ACC112 (cell line): ENCODE measurements around the gene OR5D14.

ENCODE experiments used
- H2AFZ ChIP-seq: fragments of 200-600 bp; sonication (generic); one replicate; pipeline ENCODE4 v1.6.0; 2017; ENCODE audit warnings: antibody characterized with exemption, low read length; ENCODE audit not compliant: unreplicated experiment
- H3K27ac ChIP-seq: fragments of 200-600 bp; sonication (generic); 2 replicates; pipeline ENCODE4 v1.5.1; 2014; ENCODE audit warnings: low read depth, mild to moderate bottlenecking, antibody characterized with exemption, low read length, moderate library complexity
- H3K27me3 ChIP-seq: fragments of 200-600 bp; sonication (generic); 2 replicates; pipeline ENCODE4 v1.6.1; 2014; ENCODE audit warnings: mild to moderate bottlenecking, antibody characterized with exemption, low read length, moderate library complexity, mixed read lengths; ENCODE audit not compliant: insufficient read depth
- H3K36me3 ChIP-seq: fragments of 200-600 bp; sonication (generic); 2 replicates; pipeline ENCODE4 v1.6.1; 2016; ENCODE audit warnings: mild to moderate bottlenecking, antibody characterized with exemption, low read length, moderate library complexity, mixed read lengths; ENCODE audit not compliant: insufficient read depth
- H3K4me1 ChIP-seq: fragments of 200-600 bp; sonication (generic); one replicate; pipeline ENCODE4 v1.6.1; 2016; ENCODE audit warnings: low read length, mixed read lengths; ENCODE audit not compliant: insufficient read depth, unreplicated experiment, control insufficient read depth
- H3K4me3 ChIP-seq: fragments of 200-600 bp; sonication (generic); 2 replicates; pipeline ENCODE4 v1.5.1; 2014; ENCODE audit warnings: mild to moderate bottlenecking, low read depth, low read length
- H3K79me2 ChIP-seq: fragments of 200-600 bp; sonication (generic); one replicate; pipeline ENCODE4 v1.6.0; 2016; ENCODE audit warnings: low read length; ENCODE audit not compliant: control insufficient read depth, unreplicated experiment, insufficient read depth

The OR5D14 gene

DNA sequence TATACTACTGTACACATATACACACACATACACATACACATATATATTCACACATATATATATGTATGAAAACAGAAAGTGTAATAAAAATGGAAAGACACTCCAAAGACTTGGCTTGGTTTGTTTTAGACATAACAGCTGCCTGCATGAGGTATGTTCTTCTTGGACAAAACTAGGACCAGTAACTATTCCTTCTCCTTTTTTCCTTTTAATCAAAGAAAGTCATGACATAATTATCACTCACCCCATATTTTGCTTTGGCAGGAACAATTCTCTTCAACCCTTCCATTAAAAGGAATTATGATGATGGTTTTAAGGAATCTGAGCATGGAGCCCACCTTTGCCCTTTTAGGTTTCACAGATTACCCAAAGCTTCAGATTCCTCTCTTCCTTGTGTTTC, at the start of gene OR5D14:
OR5D14 (plus strand) TSS at position 301 of the 400 bp plus-strand sequence; CDS start at position 301, 0 bp downstream.
- Histone ChIP-seq H3K27ac (no peak within 1 kb of the TSS), H3K27me3 (no peaks in the 10 kb centered on the region), H3K4me1 (no peaks in the 10 kb centered on the region), H3K4me3 (no peak within 1 kb of the TSS), H3K36me3 (no peaks in the 10 kb centered on the region), H2AFZ (no peak within 1 kb of the TSS), H3K79me2 (no peaks in the 10 kb centered on the region)

- Histone ChIP-seq H3K79me2 (no peaks in the 10 kb centered on the region), H3K4me1 (no peaks in the 10 kb centered on the region), H2AFZ (no peak within 1 kb of the TSS), H3K4me3 (no peak within 1 kb of the TSS), H3K27ac (no peak within 1 kb of the TSS), H3K27me3 (no peaks in the 10 kb centered on the region), H3K36me3 (no peaks in the 10 kb centered on the region)
Measured at GRCh38 chr11:55773138-55773537, 22.2 kb upstream of the OR5D14 start, which contains the start of gene OR5D13. Gene OR5D13, plus strand, starts transcription at chr11:55773438. Its CDS starts 0 bp downstream, at chr11:55773438.

DNA sequence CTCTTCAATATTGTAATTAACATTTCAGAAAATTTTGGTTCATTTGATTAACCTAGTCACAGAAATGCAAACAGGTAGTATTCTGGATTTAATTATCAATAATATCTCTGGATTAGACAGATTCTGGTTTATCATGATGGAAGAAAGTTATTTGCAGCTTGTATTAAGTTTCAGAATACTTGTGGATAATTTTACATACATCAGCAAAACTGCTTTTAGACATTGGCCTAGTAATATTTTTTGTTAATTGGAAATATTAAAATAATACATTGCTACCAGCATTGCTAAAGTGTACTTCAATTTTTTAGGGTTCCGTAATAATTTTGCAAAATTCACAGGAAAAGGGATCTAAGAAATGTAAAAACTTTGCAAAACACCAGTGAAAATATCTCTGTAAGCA, 3.8 kb upstream of the OR5D14 start:
- no peaks in the 10 kb centered on the region for H3K36me3 ChIP-seq
- no peak overlapping the region for H3K27ac ChIP-seq
- H2AFZ ChIP-seq: no peak overlapping the region
- no peaks in the 10 kb centered on the region for H3K4me1 ChIP-seq
- no peak overlapping the region for H3K4me3 ChIP-seq
- no peaks in the 10 kb centered on the region for H3K79me2 ChIP-seq
- H3K27me3 ChIP-seq: no peaks in the 10 kb centered on the region

DNA sequence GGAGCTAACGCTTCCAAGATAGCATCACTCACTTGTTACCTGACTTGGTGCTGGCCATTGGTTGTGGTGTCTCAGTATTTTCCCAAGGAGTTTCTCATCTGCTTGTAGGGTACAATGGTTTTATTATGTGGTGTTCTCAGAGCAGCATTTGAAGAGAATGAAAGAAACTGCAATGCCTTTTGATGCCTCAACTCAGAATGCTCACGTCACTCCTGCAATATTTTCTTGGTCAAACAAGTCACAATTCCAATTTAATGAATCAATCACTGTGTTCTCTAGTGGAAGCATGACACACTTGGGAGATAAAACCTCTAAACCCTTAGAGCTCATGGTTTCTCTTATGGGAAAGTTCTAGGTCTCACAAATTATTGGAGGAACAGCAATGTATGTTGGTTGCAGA, 2.0 kb upstream of the OR5D14 start:
- Histone ChIP-seq H3K79me2 (no peaks in the 10 kb centered on the region), H3K4me3 (no peak overlapping the region), H3K27ac (no peak overlapping the region), H3K27me3 (no peaks in the 10 kb centered on the region), H2AFZ (no peak overlapping the region), H3K4me1 (no peaks in the 10 kb centered on the region), H3K36me3 (no peaks in the 10 kb centered on the region)

DNA sequence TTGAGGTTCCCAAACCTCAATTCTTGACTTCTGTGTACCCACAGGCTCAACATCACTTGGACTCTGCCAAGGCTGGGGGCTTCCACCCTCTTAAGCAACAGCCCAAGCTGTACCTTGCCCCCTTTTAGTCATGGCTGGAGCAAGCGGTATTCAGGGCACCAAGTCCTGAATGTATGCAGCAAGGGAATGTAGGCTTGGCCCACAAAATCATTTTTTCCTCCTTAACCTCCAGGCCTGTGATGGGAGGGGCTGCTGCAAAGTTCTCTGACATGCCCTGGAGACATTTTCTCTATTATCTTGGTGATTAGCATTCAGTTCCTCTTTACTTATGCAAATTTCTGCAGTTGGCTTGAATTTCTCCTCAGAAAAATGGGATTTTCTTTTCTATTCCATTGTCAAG, 10.9 kb downstream of the OR5D14 start:
- Histone ChIP-seq H3K27ac (no peak overlapping the region), H3K79me2 (no peaks in the 10 kb centered on the region), H3K36me3 (no peaks in the 10 kb centered on the region), H3K27me3 (no peaks in the 10 kb centered on the region), H3K4me3 (no peak overlapping the region), H2AFZ (no peak overlapping the region), H3K4me1 (no peaks in the 10 kb centered on the region)

GRCh38 chr11:55811067-55811466, 15.7 kb downstream of the OR5D14 start, which contains the start of gene OR5L1:
Gene OR5L1, plus strand, starts transcription at chr11:55811367. Its CDS starts 100 bp downstream, at chr11:55811467.
- Histone ChIP-seq H3K4me1 (no peaks in the 10 kb centered on the region), H3K4me3 (no peak within 1 kb of the TSS), H3K79me2 (no peaks in the 10 kb centered on the region), H3K27me3 (no peaks in the 10 kb centered on the region), H3K27ac (no peak within 1 kb of the TSS), H3K36me3 (no peaks in the 10 kb centered on the region), H2AFZ (no peak within 1 kb of the TSS)

GRCh38 chr11:55819330-55819729, 24.0 kb downstream of the OR5D14 start, which contains the start of gene OR5D18:
Gene OR5D18, plus strand, starts transcription at chr11:55819630. Its CDS starts 0 bp downstream, at chr11:55819630.
- Histone ChIP-seq H3K27me3 (no peaks in the 10 kb centered on the region), H3K4me1 (no peaks in the 10 kb centered on the region), H3K4me3 (no peak within 1 kb of the TSS), H3K36me3 (no peaks in the 10 kb centered on the region), H3K79me2 (no peaks in the 10 kb centered on the region), H3K27ac (no peak within 1 kb of the TSS), H2AFZ (no peak within 1 kb of the TSS)

- Histone ChIP-seq H3K27me3 (no peaks in the 10 kb centered on the region), H3K27ac (no peak within 1 kb of the TSS), H3K79me2 (no peaks in the 10 kb centered on the region), H3K36me3 (no peaks in the 10 kb centered on the region), H2AFZ (no peak within 1 kb of the TSS), H3K4me1 (no peaks in the 10 kb centered on the region), H3K4me3 (no peak within 1 kb of the TSS)
Measured at GRCh38 chr11:55826919-55827318, 31.6 kb downstream of the OR5D14 start, which contains the start of gene OR5L2. Gene OR5L2, plus strand, starts transcription at chr11:55827219. Its CDS starts 0 bp downstream, at chr11:55827219.

GRCh38 chr11:55838452-55838851, 43.1 kb downstream of the OR5D14 start, which contains the start of gene OR5D16:
Gene OR5D16, plus strand, starts transcription at chr11:55838752. Its CDS starts 0 bp downstream, at chr11:55838752.
- no peaks in the 10 kb centered on the region for H3K36me3 ChIP-seq
- H2AFZ ChIP-seq: no peak within 1 kb of the TSS
- H3K27me3 ChIP-seq: no peaks in the 10 kb centered on the region
- H3K4me1 ChIP-seq: no peaks in the 10 kb centered on the region
- H3K27ac ChIP-seq: no peak within 1 kb of the TSS
- no peaks in the 10 kb centered on the region for H3K79me2 ChIP-seq
- no peak within 1 kb of the TSS for H3K4me3 ChIP-seq
